ENCODE results near the gene DGKD. TPM values are rescaled to one million over a fixed set of nuclear protein-coding genes. Genes with fewer than 3 reads are reported as not detected.

DGKD gene
- total and polyA plus RNA-seq, 2 experiments from 2014 or later: 3.9 to 4.0 TPM

GRCh38 chr2:233479616-233480489, 125.6 kb downstream of the DGKD start:
- peaks cover 36% of the 10 kb centered on the region for H3K36me3 ChIP-seq (ENCODE audit: low read depth)
- DNase-seq: no peak

DNA sequence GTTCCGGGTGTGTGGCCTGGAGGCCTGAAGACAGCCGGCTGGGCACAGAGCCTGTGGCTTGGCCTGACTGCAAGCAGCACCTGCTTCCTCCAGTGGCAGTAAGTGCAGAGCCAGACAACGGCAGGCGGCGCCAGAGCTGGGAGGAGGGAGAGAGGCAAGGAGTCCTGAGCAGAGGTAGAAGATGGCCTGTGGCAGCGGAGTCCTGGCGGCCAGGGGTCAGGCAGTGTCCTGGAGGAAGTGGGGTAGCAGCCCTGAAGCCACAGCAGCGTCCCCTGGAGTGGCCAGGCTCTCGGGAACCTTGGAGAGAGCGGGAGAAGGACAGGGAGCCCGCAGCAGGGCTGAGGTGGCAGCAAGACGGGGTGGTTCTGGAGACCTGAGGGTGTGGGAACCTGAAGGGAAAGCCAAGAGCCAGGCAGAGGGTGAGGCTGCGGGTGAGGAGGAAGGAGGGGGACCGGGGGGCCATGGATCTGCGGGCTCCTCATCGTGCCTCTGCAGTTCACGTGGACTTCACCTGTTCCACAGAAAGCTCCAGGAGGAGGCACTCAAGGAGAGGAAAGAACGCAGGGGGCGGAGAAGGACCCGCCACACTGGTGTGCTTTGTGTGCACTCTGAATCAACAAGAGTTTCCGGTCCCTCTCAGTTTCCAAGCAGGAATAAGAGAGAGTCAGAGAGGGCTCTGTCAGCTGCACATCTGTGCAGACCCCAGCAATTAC, 126.4 kb downstream of the DGKD start:
- no peak overlapping the region for H3K4me3 ChIP-seq
- TF ChIP-seq EZH2phosphoT487 (IDR thresholded peaks at IDR 0.05; ENCODE audit: insufficient read depth, low read depth) (no peak), EZH2 (IDR thresholded peaks at IDR 0.05; ENCODE audit: insufficient read depth, poor library complexity, severe bottlenecking) (no peak)
- no peaks in the 10 kb centered on the region for H3K27me3 ChIP-seq (replicated peaks; ENCODE audit: insufficient read depth)
- H3K9ac ChIP-seq: no peak overlapping the region
- H3K9me3 ChIP-seq (ENCODE audit: low read depth): no peaks in the 10 kb centered on the region
- H3K9me2 ChIP-seq (ENCODE audit: insufficient read depth): no peaks in the 10 kb centered on the region
- H2AFZ ChIP-seq: no peak overlapping the region
- WGBS, 2 experiments (ENCODE audit: low coverage in 1 of 2, low lambda C conversion rate in 2 of 2, missing lambda C conversion rate in 2 of 2): 92% methylated on average over 17 to 21 of the region's 21 CpGs
- no peaks in the 10 kb centered on the region for H3K4me1 ChIP-seq (ENCODE audit: insufficient read depth)
- DNase-seq: no peak
- H4K20me1 ChIP-seq (ENCODE audit: insufficient read depth): 0 out of 2 replicates have a peak, but pooled peaks cover 2% of the 10 kb centered on the region
- no peak overlapping the region for H3K27ac ChIP-seq
- H3K36me3 ChIP-seq (ENCODE audit: low read depth): peaks cover 44% of the 10 kb centered on the region
- no peaks in the 10 kb centered on the region for H3F3A ChIP-seq (ENCODE audit: insufficient read depth)
- H3K79me2 ChIP-seq (ENCODE audit: insufficient read depth): no peaks in the 10 kb centered on the region
- in situ Hi-C loops (cut with MboI): no loop called here
- H3K4me2 ChIP-seq (ENCODE audit: unreplicated experiment): no peak overlapping the region

More at GRCh38 chr2:233479616-233480489, 125.6 kb downstream of the DGKD start:
- H3K79me2 ChIP-seq (ENCODE audit: insufficient read depth): no peaks in the 10 kb centered on the region
- H3K9ac ChIP-seq: no peak overlapping the region
- H3K27me3 ChIP-seq (replicated peaks; ENCODE audit: insufficient read depth): no peaks in the 10 kb centered on the region
- no peaks in the 10 kb centered on the region for H3K9me2 ChIP-seq (ENCODE audit: insufficient read depth)
- no peaks in the 10 kb centered on the region for H3K9me3 ChIP-seq (ENCODE audit: low read depth)
- 92 to 93% methylated on average over 27 of the region's 27 CpGs for WGBS, 2 experiments (ENCODE audit: low coverage in 1 of 2, low lambda C conversion rate in 2 of 2, missing lambda C conversion rate in 2 of 2)
- no peak overlapping the region for H3K27ac ChIP-seq
- TF ChIP-seq EZH2 (IDR thresholded peaks at IDR 0.05; ENCODE audit: insufficient read depth, poor library complexity, severe bottlenecking) (no peak), EZH2phosphoT487 (IDR thresholded peaks at IDR 0.05; ENCODE audit: insufficient read depth, low read depth) (no peak)
- no peak overlapping the region for H2AFZ ChIP-seq
- H4K20me1 ChIP-seq (ENCODE audit: insufficient read depth): 0 out of 2 replicates have a peak, but pooled peaks cover 2% of the 10 kb centered on the region
- in situ Hi-C loops (cut with MboI): no loop called here
- H3K4me3 ChIP-seq: no peak overlapping the region
- no peaks in the 10 kb centered on the region for H3K4me1 ChIP-seq (ENCODE audit: insufficient read depth)
- no peak overlapping the region for H3K4me2 ChIP-seq (ENCODE audit: unreplicated experiment)
- no peaks in the 10 kb centered on the region for H3F3A ChIP-seq (ENCODE audit: insufficient read depth)

DNA sequence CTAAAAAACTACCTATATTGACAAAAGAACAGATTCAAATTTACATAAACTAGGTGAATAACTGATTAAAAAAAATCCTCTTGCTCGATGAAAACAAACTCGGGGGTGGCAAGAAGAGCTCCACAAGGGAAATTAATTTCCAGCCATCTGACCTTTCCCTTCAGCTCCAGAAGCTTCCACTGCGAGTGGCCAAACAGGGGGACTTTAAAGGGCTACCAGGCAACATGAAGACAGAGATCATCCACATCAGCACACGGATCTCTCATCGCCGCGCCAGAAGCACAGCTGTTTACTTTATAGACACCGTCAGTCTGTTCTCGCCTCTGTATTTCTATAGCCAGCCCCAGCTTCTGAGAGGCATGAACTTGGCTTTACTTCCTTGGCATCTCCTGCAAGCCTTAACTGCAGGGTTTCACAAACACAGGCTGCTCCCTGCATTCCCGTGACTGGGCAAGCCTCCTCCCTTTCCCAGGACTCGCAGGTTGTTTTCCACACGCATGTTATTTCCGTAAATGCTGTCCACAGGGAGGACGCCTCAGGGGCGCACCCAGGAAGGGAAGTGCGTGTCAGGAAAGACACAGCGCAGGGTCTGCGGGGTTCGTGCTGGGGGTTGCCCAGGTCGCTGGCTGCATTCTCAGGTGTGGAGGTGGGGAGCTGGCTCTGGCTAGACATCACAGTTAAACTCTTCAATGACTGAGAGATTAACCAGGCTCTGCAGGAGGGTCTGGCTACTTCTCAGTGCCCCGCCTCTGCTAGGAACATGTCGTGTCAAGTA, 127.3 kb downstream of the DGKD start:
- TF ChIP-seq EZH2 (IDR thresholded peaks at IDR 0.05; ENCODE audit: insufficient read depth, poor library complexity, severe bottlenecking) (no peak), EZH2phosphoT487 (IDR thresholded peaks at IDR 0.05; ENCODE audit: insufficient read depth, low read depth) (no peak)
- Histone ChIP-seq H3F3A (ENCODE audit: insufficient read depth) (0 out of 2 replicates have a peak, but pooled peaks cover 3% of the 10 kb centered on the region), H2AFZ (no peak overlapping the region), H3K9me2 (ENCODE audit: insufficient read depth) (no peaks in the 10 kb centered on the region), H3K4me2 (ENCODE audit: unreplicated experiment) (no peak overlapping the region), H3K27me3 (replicated peaks; ENCODE audit: insufficient read depth) (no peaks in the 10 kb centered on the region), H4K20me1 (ENCODE audit: insufficient read depth) (0 out of 2 replicates have a peak, but pooled peaks cover 2% of the 10 kb centered on the region), H3K79me2 (ENCODE audit: insufficient read depth) (no peaks in the 10 kb centered on the region), H3K4me1 (ENCODE audit: insufficient read depth) (peaks cover 6% of the 10 kb centered on the region), H3K9ac (no peak overlapping the region), H3K36me3 (ENCODE audit: low read depth) (peaks cover 46% of the 10 kb centered on the region), H3K27ac (no peak overlapping the region), H3K9me3 (ENCODE audit: low read depth) (no peaks in the 10 kb centered on the region), H3K4me3 (no peak overlapping the region)
- no peak for DNase-seq
- in situ Hi-C loops (cut with MboI): no loop called here
- 93 to 95% methylated on average over 22 of the region's 22 CpGs for WGBS, 2 experiments (ENCODE audit: low coverage in 1 of 2, low lambda C conversion rate in 2 of 2, missing lambda C conversion rate in 2 of 2)

- Histone ChIP-seq H3K4me3 (no peak overlapping the region), H3K9me3 (ENCODE audit: low read depth) (no peaks in the 10 kb centered on the region), H3K9ac (no peak overlapping the region), H3K4me1 (ENCODE audit: insufficient read depth) (peaks cover 17% of the 10 kb centered on the region), H3K79me2 (ENCODE audit: insufficient read depth) (no peaks in the 10 kb centered on the region), H3K36me3 (ENCODE audit: low read depth) (peaks cover 46% of the 10 kb centered on the region), H3K4me2 (ENCODE audit: unreplicated experiment) (no peak overlapping the region), H3K27me3 (replicated peaks; ENCODE audit: insufficient read depth) (no peaks in the 10 kb centered on the region), H3K9me2 (ENCODE audit: insufficient read depth) (no peaks in the 10 kb centered on the region), H3F3A (ENCODE audit: insufficient read depth) (peaks cover 14% of the 10 kb centered on the region), H3K27ac (no peak overlapping the region), H2AFZ (no peak overlapping the region), H4K20me1 (ENCODE audit: insufficient read depth) (0 out of 2 replicates have a peak, but pooled peaks cover 2% of the 10 kb centered on the region)
- WGBS, 2 experiments (ENCODE audit: low coverage in 1 of 2, low lambda C conversion rate in 2 of 2, missing lambda C conversion rate in 2 of 2): 95 to 97% methylated on average over 5 of the region's 5 CpGs
- DNase-seq: no peak
- TF ChIP-seq EZH2 (IDR thresholded peaks at IDR 0.05; ENCODE audit: insufficient read depth, poor library complexity, severe bottlenecking) (no peak), EZH2phosphoT487 (IDR thresholded peaks at IDR 0.05; ENCODE audit: insufficient read depth, low read depth) (no peak)
- in situ Hi-C loops (cut with MboI): no loop called here
These were observed 128.3 kb downstream of the DGKD start for GRCh38 chr2:233482616-233483015.

Data from GM23248 (cell line).